ENCODE results near the gene SLC39A2.

- TF ChIP-seq CTCF (IDR thresholded peaks at IDR 0.05) (no peak), EP300 (IDR thresholded peaks at IDR 0.05) (no peak)
Measured at GRCh38 chr14:21050597-21050996, 51.5 kb downstream of the SLC39A2 start.

Measured in tibial nerve (tissue), 4 donors.